Lower leg skin (tissue), 4 donors: ENCODE data around the gene FZR1. TPM values are rescaled to one million over a fixed set of nuclear protein-coding genes. Genes with fewer than 3 reads are reported as not detected.

ENCODE experiments used
- DNase-seq, 2 donors: peaks; one replicate each; pipeline ENCODE4 v3.0.0-alpha.2; 2019; ENCODE audit warnings: low spot score in 2 of 2
- H3K4me3 ChIP-seq: fragments of 200-600 bp; sonication (generic); 2 replicates; pipeline ENCODE4 v1.5.1; 2017; ENCODE audit warnings: mild to moderate bottlenecking, low read depth; ENCODE audit not compliant: poor library complexity, severe bottlenecking
- POLR2A ChIP-seq, 2 donors: fragments of 450-650 bp; IDR thresholded peaks; one replicate each; pipeline ENCODE4 v1.6.1; 2016 to 2017; ENCODE audit warnings: antibody characterized with exemption in 2 of 2, mild to moderate bottlenecking in 1 of 2, moderate library complexity in 1 of 2
- WGBS, 2 donors: methylation state at CpG; one replicate each; pipeline ENCODE4 v1.1.5; 2018; 5-methylcytosine and 5-hydroxymethylcytosine counted together
- intact Hi-C: fragments of 100-400 bp; cut with DNase I; formaldehyde crosslinking; loops from one replicate; pipeline ENCODE4 v1.15.0; 2023; ENCODE audit warnings: low total_unique reads
- total RNA-seq, 4 donors: library from RNA; depleted of rRNA; stranded (reverse); fragments of >200 nt; gene quantifications; one replicate each; pipeline ENCODE4 v1.1.0, GENCODE V29; 2016
- TF ChIP-seq, protein P1 (sequence below), 3 donors: fragments of 450-650 bp; IDR thresholded peaks; one replicate each; pipeline ENCODE4 v1.5.1; 2016; ENCODE audit warnings: antibody characterized with exemption in 3 of 3, mild to moderate bottlenecking in 3 of 3, moderate library complexity in 2 of 3

Gene FZR1
- total RNA-seq, 4 donors from 2014 or later: 50.9 to 63.3 (median 57.2) TPM

DNA sequence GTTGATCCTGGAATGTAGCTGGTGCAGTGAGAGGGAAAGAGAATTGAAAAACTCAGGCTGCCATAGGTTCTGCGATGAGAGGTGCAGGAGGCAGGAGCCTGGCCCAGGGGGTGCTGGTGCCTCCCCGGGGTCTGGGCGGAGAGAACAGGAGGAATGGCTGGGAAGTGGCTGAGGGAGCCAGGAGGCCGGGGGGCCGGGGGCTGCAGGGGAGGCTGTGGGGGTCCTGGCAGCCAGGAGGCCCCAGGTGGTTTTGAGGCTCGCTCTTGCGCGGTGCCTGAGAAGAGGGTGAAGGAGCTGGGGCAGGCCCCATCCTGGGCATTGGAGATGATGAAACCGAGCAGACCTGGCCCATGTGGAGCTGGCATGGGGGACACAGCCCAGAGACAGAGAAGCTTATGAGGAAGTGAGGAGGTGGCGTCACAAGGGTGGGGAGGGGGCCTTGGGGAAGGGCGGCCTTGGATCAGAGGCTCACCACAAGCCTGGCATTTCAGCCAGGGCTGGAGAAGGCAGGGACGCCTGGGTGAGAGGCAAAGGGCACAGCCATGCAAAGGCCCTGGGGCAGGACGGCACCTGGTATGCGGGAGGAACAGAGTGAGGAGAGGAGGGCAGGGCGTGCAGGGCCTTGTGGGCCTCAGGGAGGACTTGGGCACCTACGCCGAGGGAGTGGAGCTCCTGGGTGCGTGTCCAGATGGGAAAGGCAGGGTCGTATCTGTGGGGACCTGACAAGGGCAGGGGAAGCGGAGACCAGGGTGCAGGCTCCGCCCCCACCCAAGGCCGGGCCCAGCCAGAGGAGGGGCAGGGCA lies 31.5 kb downstream of the FZR1 start:
- TF ChIP-seq POLR2A (IDR thresholded peaks at IDR 0.05): no peak
- TF ChIP-seq, protein P1, sequence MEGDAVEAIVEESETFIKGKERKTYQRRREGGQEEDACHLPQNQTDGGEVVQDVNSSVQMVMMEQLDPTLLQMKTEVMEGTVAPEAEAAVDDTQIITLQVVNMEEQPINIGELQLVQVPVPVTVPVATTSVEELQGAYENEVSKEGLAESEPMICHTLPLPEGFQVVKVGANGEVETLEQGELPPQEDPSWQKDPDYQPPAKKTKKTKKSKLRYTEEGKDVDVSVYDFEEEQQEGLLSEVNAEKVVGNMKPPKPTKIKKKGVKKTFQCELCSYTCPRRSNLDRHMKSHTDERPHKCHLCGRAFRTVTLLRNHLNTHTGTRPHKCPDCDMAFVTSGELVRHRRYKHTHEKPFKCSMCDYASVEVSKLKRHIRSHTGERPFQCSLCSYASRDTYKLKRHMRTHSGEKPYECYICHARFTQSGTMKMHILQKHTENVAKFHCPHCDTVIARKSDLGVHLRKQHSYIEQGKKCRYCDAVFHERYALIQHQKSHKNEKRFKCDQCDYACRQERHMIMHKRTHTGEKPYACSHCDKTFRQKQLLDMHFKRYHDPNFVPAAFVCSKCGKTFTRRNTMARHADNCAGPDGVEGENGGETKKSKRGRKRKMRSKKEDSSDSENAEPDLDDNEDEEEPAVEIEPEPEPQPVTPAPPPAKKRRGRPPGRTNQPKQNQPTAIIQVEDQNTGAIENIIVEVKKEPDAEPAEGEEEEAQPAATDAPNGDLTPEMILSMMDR (IDR thresholded peaks at IDR 0.05): no peak
- WGBS, 2 donors: 75 to 76% methylated on average over 22 of the region's 22 CpGs

DNA sequence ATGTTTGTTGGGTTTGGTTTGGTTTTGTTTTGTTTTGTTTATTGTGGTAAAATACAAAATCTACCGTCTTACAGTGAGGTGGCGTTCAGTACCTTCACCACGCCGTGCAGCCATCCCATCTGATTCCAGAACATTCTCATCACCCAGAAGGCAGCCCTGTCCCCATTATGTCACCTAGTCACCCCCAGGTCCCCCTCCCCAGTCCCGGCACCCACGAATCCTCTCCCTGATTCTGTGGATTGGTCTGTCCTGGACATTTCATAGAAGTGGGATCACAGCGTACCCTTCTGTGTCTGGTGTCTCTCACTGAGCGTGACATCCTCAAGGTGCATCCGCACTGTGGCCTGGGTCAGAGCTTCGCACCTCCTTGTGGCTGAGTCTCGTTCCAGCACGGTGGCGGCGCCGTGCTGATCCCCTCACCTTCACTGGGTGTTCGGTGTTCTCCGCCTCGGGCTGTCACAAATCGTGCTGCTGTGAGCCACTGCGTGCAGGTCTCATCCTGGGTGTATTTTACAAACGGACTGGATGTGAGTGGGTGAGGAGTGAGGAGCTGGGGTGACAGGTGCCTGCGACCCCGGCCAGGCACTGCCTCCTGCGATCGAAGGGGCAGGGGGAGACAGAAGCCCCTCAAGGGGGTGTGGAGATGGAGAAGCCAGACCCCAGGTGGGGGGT lies 32.3 kb downstream of the FZR1 start:
- 79 to 82% methylated on average over 24 to 25 of the region's 25 CpGs for WGBS, 2 donors
- intact Hi-C loops: no loop called here
- no peak overlapping the region for H3K4me3 ChIP-seq
- TF ChIP-seq, protein P1 (IDR thresholded peaks at IDR 0.05): no peak
- no peak for TF ChIP-seq POLR2A (IDR thresholded peaks at IDR 0.05)
- DNase-seq: no peak

More for the DNA sequence above, 31.5 kb downstream of the FZR1 start:
- intact Hi-C loops: no loop called here
- H3K4me3 ChIP-seq: no peak overlapping the region
- DNase-seq: no peak

DNA sequence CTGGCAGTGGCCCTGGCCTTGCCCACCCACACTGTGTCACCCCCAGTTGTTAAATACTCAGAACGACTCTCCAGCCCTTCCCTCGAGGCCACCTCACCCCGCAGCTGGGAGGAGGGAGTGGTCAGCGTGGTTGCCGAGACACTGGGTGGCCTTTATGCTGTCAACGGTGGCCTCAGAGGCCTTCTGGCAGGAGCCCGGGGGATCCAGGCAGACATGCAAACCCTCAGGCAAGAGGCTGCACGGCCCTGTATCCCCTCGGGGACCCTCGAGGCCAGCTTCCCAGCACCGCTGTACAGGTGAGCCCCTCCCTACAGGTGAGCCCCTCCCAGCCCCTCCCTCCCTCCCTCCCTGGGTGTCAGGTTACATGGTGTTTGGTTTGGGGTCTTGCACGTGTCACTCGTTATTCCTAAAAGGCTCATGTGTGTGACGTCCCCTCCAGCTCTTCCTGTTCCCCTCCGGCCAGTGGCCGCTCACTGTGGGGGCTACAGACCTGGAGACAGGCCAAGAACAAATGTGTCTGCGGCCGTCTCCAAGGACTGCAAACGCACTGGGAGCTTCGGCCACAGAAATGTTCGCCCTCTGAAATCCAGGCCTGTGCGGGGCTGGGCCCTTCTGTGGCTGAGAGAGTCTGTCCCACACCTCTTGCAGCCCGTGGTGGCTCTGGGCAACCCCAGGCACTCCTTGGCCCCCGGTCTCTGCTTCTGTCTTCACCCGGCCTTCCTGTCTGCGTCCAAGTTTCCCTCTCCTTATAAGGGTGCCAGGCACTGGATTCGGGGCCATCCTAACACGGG lies 33.0 kb downstream of the FZR1 start, which contains the start of gene TEKTIP1:
TEKTIP1 (plus strand) TSS at position 210 of the 791 bp plus-strand sequence; CDS start at position 214, 4 bp downstream.
- 68 to 72% methylated on average over 16 to 27 of the region's 28 CpGs for WGBS, 2 donors
- intact Hi-C loops: no loop called here
- H3K4me3 ChIP-seq: no peak within 1 kb of the TSS
- TF ChIP-seq POLR2A (IDR thresholded peaks at IDR 0.05): no peak
- TF ChIP-seq, protein P1 (IDR thresholded peaks at IDR 0.05): no peak
- DNase-seq: no peak

DNA sequence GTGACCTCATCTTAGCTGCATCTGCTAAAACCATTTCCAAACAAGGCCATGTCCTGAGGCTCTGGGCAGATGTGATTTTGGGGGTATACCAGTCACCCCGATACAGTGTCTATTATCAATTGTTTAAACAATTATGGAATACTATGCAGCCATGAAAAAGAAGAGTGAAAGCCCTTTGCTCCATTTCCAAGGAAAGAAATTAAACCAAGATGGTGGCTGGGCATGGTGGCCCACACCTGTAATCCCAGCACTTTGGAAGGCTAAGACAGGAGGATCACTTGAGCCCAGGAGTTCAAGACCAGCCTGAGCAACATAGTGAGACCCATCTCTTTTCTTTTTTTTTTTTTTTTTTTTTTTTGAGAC lies 33.6 kb downstream of the FZR1 start:
- 100% methylated on average over 1 of the region's 1 CpG for WGBS, 2 donors
- intact Hi-C loops: no loop called here
- H3K4me3 ChIP-seq: no peak overlapping the region
- DNase-seq: no peak
- TF ChIP-seq POLR2A (IDR thresholded peaks at IDR 0.05): no peak
- TF ChIP-seq, protein P1 (IDR thresholded peaks at IDR 0.05): no peak

DNA sequence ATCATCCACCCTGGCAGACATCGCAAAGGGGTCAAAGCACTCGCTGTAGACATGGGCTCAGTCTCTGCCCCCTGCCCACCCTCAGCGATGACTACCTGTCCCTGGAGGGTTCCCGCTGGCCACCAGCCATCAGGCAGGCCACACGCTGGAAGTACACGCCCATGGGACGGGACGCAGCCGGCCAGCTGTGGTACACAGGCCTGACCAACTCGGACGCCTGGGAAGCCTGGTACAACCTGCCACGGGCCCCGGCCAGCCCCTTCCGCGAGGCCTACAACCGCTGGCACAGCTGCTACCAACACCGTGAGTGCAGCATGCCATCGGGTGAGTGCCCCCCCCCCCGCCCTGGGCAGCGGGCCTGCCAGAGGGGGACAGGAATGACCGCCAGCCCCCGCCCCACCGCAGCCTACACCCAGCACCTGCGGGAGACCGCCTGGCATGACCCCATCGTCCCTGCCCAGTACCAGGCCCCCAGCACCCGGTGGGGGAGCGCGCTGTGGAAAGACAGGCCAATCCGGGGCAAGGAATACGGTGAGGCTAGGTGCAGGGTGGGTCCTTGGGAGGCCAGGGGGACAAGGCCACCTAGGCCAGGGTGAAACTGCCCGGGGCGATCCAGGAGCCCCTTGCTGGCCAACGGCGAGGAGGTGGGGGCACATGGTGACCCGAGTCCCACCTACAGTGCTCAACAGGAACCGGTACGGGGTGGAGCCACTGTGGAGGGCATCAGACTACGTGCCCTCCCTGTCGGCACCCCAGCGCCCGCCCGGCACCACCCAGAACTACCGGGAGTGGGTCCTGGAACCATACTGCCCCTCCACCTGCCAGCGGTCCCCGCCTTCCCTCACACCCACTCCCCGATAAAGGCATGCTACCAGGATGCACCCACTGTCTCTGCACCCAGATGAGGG lies 37.3 kb downstream of the FZR1 start:
- no peak for TF ChIP-seq POLR2A (IDR thresholded peaks at IDR 0.05)
- TF ChIP-seq, protein P1 (IDR thresholded peaks at IDR 0.05): no peak
- intact Hi-C loops: no loop called here
- no peak overlapping the region for H3K4me3 ChIP-seq
- DNase-seq: no peak
- 71% methylated on average over 36 to 39 of the region's 47 CpGs for WGBS, 2 donors
